ENCODE data around the gene PODNL1.

GRCh38 chr19:13926715-13927114 lies 11.5 kb downstream of the PODNL1 start:
- no peak for TF ChIP-seq REST (IDR thresholded peaks at IDR 0.05; ENCODE audit: insufficient read depth in 1 of 2, low read depth in 2 of 2, low read length in 2 of 2)
- no peak for TF ChIP-seq POLR2AphosphoS5 (IDR thresholded peaks at IDR 0.05; ENCODE audit: low read depth, low read length)
- TF ChIP-seq SIN3A (IDR thresholded peaks at IDR 0.05; ENCODE audit: borderline replicate concordance, insufficient read depth, low read length): no peak
